G401 (cell line): ENCODE measurements around the gene PITPNM1. TPM values are rescaled to one million over a fixed set of nuclear protein-coding genes. Genes with fewer than 3 reads are reported as not detected.
"Not testable (repeated sequence)": the region's sequence is repeated elsewhere in the genome, so short reads cannot be mapped to it uniquely, and the experiment has no call there.

Experiments used
- DNase-seq: peaks from one replicate; pipeline ENCODE4 v3.0.0-alpha.2; 2015; ENCODE audit warnings: low spot score
- in situ Hi-C: cut with HindIII; loops from 2 replicates; pipeline ENCODE4 v1.10.0; 2016; ENCODE audit warnings: low sequenced_read_pairs, mixed read lengths
- total RNA-seq: library from RNA; depleted of rRNA; stranded (reverse); fragments of >200 nt; shearing (Covaris generic); gene quantifications from 2 replicates; pipeline ENCODE4 v1.2.3, GENCODE V29; 2014

Gene PITPNM1
- total RNA-seq, 1 experiment from 2014 or later, result 35.2 TPM

- in situ Hi-C loops, result no loop called here
- DNase-seq, result no peak
These were observed 11.4 kb downstream of the PITPNM1 start for GRCh38 chr11:67493548-67494370.

DNA sequence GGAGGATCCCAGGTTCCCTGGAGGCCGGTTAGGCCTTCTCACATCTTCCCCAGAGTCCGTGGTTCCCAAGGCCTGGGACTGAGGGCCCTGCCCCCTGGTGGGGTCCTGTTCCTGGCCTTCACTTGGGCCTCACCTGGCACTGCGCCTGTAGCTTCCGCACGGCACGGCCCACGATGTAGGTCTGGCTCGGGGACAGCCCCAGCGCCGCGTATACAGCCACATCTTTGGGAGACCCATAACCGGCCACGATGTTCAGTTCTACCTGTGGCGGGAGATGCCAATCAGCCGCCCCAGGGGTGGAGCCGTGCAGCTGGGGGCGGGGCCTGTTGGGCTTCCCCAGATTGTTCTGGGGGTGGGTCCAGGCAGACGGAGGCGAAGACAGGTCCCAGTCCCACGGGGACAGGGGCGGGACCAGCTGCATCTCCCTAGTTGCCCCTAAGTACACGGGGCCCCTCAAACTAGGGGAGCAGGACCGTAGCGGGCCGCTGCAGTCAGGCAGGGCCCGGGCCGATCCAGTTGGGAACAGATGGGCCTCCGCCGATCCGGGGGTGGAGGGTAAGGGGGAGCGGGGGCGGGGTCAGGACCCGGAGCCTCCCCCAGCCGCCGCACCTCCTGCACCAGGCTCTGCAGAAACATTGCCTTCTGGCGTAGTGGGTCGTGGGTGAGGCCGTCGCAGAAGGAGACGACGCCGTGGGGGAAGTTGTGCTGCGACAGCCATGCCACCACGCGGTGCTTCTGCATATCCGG, 12.2 kb downstream of the PITPNM1 start:
- DNase-seq, result no peak
- in situ Hi-C loops, result no loop called here

DNA sequence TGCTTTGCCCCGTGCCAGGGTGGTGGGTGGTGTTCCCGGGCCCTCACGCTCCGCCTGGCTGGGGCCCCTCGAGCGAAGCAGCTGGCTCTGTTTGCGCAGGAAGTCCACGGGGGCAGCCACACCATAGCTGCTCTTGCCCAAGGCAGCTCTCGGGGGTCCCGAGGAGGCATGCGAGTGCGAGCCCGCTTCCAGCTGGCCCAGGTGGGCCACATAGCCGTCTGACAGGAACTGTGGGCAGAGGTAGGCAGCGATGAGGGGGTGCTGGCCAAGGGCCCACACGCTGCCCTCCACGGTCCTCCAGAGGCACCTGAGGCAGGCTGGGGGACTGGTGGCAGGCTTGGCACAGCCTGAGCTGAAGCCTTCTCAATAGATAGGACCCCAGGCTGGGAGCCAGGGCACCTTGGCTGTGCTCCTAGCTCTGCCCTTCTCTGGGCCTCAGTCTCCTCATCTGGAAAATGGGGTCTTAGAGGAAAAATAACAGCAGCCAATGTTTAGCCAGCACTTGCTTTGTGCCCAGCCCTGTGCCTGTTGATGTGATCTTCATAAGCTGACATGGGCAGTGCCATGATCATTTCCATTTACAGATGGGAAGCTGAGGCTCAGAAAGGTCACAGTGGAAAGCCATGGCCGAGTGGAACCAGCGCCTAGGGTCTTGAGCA, 13.0 kb downstream of the PITPNM1 start:
- DNase-seq, result no peak
- in situ Hi-C loops, result no loop called here

DNA sequence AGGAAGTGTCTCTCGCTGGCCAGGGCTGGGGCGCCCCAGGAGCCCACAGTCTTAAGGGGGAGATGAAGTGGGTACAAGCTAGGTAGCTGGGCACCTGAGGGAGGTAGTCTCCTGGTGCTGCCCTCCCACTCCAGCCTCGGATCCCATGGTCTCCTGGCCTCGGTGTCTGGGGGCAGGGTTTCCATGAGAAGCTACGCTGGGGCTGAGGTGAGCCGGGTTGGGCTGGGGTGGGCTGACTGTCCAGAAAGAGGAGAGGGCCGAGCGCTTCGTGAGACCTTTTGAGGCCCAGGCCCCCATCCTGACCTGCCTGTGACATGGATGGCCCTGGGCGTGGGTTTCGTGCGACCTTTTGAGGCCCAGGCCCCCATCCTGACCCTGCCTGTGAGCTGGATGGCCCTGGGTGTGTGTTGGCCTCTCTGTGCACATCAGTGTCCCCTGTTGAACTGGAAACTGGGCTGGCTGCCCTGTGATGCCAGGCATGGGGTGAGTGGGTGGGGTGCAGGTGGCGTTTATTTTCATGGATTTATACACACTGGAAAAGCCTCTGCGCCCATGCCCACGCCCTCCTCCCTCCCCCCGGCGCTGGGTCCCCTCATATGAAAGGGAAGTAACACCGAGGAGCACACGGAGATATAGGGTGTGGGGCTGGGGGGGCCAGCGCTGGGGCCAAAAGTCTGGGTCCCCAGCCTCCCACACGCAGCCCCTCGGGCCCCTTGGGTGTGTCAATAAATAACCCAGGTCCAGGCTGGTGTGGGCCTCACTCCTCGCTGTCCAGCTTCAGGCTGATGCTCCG, 13.7 kb downstream of the PITPNM1 start:
- in situ Hi-C loops, result no loop called here
- DNase-seq, result no peak

DNA sequence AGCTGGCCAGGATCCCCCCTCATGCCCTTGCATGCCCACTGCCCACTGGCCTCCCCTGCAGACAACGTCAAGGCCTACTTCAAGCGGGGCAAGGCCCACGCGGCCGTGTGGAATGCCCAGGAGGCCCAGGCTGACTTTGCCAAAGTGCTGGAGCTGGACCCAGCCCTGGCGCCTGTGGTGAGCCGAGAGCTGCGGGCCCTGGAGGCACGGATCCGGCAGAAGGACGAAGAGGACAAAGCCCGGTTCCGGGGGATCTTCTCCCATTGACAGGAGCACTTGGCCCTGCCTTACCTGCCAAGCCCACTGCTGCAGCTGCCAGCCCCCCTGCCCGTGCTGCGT, 14.5 kb downstream of the PITPNM1 start:
- in situ Hi-C loops, result no loop called here

DNA sequence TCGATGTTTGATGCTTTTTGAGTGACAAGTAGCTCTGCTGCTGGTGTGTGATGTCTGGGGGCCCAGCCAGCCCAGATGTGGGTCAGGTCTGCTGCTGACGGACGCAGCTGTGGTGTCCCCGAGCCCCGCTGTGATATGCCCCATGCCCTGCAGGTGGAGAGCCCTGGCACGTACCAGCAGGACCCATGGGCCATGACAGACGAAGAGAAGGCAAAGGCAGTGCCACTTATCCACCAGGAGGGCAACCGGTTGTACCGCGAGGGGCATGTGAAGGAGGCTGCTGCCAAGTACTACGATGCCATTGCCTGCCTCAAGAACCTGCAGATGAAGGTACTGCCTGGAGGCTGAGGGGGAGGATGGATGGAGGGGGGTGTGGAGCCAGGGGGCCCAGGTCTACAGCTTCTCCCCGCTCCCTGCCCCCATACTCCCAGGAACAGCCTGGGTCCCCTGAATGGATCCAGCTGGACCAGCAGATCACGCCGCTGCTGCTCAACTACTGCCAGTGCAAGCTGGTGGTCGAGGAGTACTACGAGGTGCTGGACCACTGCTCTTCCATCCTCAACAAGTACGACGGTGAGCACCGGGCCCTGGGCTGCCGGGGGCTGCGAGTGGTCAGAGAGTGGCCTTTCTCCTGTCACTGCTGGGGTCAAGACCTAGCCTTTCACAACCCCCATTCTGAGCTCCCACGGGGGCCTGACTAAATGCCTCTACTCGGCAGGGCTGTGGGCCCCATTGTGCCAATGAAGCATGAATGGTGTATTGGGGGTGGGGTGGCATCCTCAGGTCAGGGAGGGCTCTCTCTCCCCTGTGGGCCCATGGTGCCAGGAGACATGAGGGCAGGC, 15.1 kb downstream of the PITPNM1 start:
- DNase-seq, result no peak
- in situ Hi-C loops, result no loop called here

More for the DNA sequence above, 14.5 kb downstream of the PITPNM1 start:
- no peak for DNase-seq

- in situ Hi-C loops, result no loop called here
- no peak for DNase-seq
These were observed 15.8 kb downstream of the PITPNM1 start for GRCh38 chr11:67489203-67489884.

DNA sequence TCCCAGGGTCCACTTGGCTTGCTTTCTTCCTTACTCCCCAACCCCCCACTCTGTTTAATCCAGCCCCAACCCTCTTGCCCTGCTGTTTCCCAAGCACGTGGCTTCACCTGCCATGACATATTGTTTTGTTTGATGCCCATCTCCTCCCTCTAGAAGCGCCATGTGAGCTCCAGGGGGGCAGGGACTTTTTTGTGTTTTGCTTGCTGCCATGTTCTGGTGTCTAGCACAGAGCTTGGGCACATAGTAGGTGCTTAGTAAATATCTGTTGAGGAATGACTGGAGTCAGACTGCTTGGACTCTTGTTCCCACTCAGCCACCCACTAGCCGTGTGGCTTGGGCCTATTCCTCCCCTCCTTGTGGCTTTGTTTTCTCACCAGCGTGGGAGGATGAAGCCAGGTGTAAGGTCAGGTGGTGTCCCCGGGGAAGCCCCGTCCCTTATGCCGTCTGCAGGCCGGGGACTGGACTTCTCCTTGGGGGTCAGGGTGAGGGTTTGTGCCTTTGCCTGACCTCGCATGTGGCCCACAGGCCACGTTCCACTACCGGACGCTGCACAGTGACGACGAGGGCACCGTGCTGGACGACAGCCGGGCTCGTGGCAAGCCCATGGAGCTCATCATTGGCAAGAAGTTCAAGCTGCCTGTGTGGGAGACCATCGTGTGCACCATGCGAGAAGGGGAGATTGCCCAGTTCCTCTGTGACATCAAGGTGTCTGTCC, 18.5 kb downstream of the PITPNM1 start:
- DNase-seq, result no peak
- in situ Hi-C loops, result no loop called here

- in situ Hi-C loops, DNase-seq: not testable (repeated sequence)
These were observed 19.2 kb downstream of the PITPNM1 start for GRCh38 chr11:67485873-67486361.

GRCh38 chr11:67484847-67485311, 20.3 kb downstream of the PITPNM1 start:
- DNase-seq, result no peak
- in situ Hi-C loops, result no loop called here

GRCh38 chr11:67483831-67484665, 21.1 kb downstream of the PITPNM1 start:
- in situ Hi-C loops, result no loop called here
- no peak for DNase-seq

- in situ Hi-C loops, result no loop called here
- peak; percentile 98 for DNase-seq
These were observed 22.1 kb downstream of the PITPNM1 start, which contains the start of gene AIP for GRCh38 chr11:67482827-67483798. TSS of gene AIP (plus strand) at chr11:67483026. CDS start at chr11:67483159, 133 bp downstream.

- in situ Hi-C loops, result no loop called here
- DNase-seq, result no peak
These were observed 22.8 kb downstream of the PITPNM1 start for GRCh38 chr11:67482275-67482826.

- DNase-seq, in situ Hi-C loops: not testable (repeated sequence)
These were observed 27.7 kb downstream of the PITPNM1 start for GRCh38 chr11:67477344-67478050.
